DMS79 treated with DMSO at 0.1 percent for 48 hours (cell line): ENCODE results near the gene ATP10B.
"Not testable (repeated sequence)": the region's sequence is repeated elsewhere in the genome, so short reads cannot be mapped to it uniquely, and the experiment has no call there.

Source experiments
- DNase-seq: peaks from one replicate; lab custom pipeline; 2025; lab: John Stamatoyannopoulos, UW

The ATP10B gene, protein sequence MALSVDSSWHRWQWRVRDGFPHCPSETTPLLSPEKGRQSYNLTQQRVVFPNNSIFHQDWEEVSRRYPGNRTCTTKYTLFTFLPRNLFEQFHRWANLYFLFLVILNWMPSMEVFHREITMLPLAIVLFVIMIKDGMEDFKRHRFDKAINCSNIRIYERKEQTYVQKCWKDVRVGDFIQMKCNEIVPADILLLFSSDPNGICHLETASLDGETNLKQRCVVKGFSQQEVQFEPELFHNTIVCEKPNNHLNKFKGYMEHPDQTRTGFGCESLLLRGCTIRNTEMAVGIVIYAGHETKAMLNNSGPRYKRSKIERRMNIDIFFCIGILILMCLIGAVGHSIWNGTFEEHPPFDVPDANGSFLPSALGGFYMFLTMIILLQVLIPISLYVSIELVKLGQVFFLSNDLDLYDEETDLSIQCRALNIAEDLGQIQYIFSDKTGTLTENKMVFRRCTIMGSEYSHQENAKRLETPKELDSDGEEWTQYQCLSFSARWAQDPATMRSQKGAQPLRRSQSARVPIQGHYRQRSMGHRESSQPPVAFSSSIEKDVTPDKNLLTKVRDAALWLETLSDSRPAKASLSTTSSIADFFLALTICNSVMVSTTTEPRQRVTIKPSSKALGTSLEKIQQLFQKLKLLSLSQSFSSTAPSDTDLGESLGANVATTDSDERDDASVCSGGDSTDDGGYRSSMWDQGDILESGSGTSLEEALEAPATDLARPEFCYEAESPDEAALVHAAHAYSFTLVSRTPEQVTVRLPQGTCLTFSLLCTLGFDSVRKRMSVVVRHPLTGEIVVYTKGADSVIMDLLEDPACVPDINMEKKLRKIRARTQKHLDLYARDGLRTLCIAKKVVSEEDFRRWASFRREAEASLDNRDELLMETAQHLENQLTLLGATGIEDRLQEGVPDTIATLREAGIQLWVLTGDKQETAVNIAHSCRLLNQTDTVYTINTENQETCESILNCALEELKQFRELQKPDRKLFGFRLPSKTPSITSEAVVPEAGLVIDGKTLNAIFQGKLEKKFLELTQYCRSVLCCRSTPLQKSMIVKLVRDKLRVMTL (N-terminal part only)

DNA sequence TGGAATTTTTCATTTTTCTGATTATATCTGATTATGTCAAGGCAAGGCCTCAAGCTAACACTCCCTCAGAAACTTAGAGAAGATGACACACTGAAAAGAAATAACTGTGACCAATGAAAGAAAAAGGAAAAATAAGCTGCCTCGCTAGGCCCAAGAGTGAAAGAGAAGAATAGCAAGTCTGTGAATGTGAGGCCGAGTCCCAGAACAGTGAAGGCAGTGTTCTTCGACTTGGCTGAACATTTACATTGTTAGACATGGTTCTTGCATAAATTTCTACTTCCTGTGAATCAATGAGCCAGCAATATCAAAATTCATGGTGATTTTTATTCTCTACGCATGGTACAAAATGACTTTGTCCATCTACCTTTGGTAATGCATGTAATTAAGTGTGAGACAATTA is at the start of gene ATP10B:
Gene ATP10B (minus strand): TSS at position 163 of the 400 bp plus-strand sequence. CDS start 164,137 bp downstream, outside the sequence.
- DNase-seq = no peak

DNA sequence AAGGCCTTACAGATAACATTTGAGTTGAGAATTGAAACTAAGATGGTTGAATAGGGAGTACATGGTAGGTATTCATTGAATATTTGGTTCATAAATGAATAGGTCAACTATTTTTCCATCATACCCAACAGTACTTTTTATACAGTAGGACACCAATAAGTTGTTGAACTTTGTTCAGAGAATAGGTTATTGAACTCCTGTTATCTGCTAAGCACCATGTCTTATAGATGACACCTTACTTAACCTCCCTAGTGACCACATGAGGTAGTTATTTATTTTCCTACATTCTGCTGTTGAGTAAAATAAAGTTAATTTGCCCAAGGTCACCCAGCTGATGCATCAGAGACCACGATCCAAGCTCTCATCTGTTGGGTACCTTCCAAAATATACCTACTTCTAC is 49.6 kb upstream of the ATP10B start:
- DNase-seq = no peak

DNA sequence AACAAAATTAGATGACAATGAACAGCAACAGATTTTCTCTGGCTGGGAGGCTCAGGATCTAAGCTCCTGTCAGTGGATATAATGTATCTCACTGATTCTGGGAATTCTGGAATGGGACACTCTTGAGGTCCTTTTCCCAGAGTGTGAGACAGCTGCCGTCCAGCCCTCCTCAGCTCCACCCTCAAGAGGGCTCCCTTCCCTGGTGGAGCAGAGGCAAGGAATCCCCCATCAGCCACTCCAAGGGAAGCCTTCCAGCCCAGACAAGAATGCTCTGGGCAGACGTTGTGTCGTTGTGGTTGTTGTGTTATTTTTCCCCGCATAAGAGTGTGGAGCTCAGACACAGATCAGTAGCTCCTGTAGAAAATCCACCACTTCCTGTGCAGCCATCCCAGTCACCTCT is 47.7 kb upstream of the ATP10B start:
- DNase-seq = no peak

DNA sequence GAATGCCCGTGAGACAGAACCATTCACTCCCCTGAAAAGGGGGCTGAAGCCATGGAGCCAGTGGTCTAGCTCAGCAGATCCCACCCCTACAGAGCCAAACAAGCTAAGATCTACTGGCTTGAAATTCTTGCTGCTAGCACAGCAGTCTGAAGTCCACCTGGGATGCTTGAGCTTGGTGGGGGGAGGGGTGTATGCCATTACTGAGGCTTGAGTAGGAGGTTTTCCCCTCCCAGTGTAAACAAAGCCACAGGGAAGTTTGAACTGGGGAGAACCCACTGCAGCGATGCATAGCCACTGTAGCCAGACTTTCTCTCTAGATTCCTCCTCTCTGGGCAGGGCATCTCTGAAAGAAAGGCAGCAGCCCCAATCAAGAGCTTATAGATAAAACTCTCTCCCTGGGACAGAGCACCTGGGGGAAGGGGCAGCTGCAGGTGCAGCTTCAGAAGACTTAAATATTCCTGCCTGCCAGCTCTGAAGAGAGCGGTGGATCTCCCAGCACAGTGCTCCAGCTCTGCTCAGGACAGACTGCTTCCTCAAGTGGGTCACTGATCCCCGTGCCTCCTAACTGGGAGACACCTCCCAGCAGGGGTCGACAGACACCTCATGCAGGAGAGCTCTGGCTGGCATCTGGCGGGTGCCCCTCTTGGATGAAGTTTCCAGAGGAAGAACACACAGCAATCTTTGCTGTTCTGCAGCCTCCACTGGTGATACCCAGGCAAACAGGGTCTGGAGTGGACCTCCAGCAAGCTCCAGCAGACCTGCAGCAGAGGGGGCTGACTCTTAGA is 41.4 kb upstream of the ATP10B start:
- DNase-seq = not testable (repeated sequence)

DNA sequence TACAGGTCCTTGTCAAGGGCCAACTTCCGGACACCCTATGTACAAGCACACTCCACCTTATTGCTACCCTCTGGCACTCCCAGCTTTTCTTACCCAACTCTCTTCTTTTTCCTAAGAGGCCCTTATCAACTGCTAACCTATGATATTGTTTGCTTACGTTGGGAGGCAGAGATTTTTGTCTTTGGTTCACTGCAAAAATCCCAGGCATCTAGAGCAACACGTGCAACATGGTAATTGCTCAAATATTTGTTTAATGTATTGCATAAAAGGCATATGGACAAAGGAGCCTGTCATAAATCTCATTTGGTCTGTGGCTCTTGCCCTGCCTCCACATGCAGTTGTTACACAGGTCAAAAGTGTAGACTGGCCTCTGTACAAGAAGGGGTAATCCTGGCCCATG is 35.8 kb upstream of the ATP10B start:
- peak; percentile 3 for DNase-seq

DNA sequence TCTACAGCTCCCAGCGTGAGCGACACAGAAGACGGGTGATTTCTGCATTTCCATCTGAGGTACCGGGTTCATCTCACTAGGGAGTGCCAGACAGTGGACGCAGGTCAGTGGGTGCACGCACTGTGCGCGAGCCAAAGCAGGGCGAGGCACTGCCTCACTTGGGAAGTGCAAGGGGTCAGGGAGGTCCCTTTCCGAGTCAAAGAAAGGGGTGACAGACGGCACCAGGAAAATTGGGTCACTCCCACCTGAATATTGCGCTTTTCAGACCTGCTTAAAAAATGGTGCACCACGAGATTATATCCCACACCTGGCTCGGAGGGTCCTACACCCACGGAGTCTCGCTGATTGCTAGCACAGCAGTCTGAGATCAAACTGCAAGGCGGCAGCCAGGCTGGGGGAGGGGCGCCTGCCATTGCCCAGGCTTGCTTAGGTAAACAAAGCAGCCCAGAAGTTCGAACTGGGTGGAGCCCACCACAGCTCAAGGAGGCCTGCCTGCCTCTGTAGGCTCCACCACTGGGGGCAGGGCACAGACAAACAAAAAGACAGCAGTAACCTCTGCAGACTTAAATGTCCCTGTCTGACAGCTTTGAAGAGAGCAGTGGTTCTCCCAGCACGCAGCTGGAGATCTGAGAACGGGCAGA is 21.7 kb upstream of the ATP10B start:
- not testable (repeated sequence) for DNase-seq

DNA sequence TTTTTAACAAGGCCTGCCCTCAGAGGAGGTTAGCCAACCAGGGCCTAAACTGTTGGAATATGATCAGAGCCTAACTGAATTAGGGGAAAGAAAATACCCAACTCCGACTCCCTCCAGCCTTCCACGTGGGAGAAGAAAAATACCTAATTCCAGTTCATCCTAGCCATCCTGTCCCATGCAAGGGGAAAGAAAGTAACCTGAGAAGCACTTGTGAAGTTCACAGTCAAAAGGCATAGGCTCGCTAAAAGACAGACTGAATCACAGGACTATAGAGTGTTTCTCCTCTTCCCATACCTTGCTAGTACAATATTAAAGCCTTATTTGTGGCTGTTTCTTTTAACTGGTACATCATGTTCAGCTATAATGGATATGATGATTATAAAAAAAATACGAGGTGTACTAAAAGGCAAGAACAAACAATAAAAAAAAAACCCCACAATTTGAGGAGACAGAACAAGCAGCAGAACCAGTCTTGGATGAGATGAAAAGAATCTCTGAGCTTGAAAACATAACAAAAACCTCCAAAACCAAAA is 18.0 kb upstream of the ATP10B start:
- DNase-seq = no peak

DNA sequence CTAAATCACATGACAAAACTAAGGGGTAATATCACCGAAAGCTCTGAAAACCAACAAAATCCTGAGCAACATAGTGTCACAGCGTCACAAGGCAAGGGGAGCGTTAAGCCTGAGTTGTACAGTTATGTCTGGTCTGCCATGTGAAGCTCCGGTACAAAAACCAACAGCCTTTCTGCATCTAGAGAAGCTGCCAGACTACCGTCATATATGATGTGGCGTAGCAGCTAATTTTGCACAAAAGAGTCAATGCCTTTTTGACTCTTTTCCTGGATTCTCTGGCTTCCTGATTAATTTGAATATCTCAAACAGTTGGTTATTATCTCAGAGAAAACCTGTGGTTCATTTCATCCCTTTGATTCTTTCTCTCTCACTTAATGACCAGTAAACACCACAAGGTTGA is 16.0 kb upstream of the ATP10B start:
- DNase-seq = no peak

DNA sequence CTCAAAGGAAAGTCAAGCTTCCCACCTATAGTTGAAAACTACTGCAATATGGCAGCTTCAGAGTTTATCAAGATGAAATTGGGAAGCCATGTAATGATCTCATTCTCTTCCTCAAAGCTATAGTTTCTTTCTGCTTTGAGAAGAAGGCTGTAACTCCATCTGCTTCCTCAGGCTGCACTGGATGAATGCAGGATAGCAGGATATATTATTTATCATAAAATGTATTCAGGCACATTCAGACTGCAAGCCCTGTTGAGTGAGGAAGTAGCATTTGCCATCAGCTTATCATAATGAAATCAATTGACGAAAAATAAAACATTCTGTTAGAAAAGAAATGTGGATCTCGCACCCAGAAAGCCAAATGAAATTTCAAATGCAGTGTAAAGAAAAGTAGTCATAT is 560 bp downstream of the ATP10B start:
- DNase-seq = no peak

DNA sequence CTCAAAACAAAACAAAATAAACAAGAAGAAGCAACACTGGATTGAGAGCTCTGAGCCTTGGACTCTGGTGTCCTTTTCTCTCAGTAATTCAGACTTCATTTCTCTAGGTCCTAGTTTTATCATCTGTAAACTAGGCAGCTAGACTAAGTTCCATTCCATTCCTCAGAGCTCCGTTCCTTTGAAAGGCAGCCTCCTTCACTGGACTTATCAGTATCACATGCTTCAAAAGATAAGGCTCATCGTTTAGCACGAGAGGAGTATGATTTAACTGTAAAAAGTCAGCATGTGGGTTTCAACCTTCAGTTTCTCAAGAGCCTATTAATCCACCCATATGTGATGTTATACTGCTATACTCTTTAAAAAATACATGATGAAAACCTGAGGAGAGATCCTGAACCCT is 1.6 kb downstream of the ATP10B start:
- DNase-seq = no peak

DNA sequence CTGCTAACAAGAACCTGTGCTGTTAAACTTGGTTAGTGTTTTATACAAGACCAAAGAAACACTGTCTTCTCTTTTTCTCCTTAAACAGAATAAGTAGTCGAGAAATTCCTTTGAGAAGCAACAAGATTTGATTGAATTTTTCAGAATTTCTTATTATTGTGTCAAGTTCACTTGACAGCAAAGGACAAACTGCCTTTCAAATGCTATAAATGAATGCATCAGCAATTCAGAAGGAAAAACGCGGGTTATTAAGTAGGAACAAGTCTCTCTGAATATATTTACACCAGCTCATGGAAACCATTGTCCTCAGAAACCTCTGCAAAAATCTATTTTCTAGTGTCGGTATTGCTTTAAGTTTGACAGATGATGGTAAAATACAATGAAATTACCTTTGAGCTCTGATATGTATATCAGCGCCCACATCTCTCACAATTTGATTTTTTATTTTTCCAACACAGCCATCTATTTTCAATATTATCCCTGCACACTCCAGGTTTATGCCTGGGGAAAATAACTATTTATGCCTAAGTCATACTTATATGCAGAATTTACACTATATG is 4.4 kb downstream of the ATP10B start:
- no peak for DNase-seq

DNA sequence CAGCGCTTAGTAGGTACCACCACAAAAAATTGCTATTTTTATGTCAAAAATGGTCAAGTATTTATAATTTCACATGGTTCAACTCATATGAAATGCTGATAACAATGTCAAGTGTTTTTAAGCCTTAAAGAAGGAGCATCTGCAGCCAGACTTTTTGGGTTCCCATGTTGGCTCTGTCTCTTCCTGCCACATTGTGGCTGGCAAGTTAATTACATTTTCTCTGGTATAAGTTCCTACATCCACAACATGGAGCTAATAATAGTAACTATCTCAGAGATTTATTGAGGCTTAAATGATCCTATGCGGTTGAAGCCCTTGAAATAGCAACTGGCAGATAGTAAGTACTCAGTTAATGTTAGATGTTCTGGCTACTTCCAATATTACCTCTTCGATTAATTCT is 5.4 kb downstream of the ATP10B start:
- DNase-seq = no peak

DNA sequence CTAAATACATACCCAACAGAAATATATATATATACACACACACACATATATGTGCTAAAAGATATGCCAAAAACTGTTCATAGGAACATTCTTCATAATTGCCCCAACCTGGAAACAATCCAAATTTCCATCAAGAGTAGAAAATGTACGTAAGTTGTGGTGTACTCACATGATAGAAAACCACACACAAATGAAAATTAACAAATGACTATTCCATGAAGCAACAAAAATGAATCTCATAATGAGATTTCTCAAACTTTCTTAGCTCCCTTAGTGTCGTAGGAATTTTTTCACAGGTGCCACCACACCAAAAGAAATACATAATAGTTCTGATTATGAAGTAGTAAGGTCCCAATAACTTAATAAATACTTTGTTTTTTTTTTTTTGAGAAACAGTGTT is 7.8 kb downstream of the ATP10B start:
- DNase-seq = no peak

DNA sequence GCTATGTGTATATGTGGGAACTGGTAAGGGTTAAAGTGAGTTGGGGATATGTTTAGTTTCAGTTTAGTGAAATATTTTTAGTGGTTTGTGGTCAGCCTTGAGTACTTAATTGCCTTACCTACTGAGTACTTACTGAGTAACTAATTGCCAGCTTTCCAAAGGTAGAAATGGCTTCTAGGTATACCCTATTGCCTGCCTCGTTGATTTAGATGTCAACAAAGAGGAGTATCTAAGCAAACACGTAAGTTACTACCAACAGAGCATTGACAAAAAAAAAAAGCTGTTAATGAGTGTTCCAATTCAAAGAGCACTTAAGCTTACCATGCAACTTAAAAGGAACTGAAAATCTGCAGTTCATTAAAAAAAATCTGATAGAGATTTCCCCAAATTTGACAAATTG is 8.8 kb downstream of the ATP10B start:
- peak; percentile 17 for DNase-seq

DNA sequence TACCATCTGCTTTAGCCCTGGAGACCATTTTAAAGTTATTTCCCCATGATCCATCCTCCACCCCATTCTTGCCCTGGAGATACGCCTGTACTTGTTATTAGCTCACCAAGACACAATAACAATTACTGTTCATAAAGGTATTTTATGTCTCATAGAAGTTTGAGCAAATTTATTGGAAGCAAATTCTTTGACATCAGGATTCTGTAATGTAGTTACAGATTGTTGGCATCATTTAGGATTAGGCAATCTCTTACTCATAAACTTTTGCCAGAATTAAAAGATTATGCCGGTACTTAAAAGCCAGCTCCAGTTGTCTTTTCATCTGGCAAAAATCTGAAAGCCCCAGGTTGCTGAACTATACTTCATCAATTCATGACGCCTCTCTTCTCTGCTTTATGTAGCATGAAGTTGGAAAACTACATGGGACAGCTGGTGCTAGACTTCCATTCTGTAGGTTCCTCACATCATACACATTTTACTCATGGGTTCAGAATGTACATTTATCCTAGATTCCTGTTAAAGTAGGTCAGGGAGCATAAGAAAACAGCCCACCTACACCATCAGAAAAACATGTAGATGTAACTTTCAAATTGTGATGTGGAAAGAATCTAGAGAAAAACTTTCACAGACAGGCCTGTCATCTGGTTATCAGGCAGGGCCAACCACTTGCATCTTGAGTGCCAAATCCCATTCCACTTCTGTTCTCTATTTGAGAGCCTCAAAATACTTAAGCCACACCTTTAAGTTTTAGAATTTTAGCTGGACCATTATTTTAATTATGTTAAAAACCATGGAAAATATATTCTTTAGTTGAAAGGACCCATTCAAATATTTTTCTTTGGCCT is 14.0 kb downstream of the ATP10B start:
- no peak for DNase-seq

DNA sequence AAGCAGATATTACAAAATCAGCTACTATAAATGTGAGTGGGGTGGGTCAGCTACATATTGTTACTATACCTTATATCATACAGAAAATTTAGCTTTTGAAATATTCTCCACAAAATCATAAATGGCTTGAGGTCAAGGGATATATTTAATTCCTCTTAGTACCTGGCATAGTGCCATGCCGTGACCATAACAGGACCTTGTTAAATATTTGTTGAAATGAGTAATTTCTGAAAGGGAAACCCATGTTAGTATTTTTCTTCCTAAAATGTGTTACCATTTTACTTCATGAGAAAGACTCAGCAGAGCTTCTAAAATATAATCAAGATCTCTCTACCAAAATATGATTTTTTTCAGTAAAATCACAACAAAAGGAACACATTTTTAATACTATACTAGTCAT is 14.8 kb downstream of the ATP10B start:
- no peak for DNase-seq

DNA sequence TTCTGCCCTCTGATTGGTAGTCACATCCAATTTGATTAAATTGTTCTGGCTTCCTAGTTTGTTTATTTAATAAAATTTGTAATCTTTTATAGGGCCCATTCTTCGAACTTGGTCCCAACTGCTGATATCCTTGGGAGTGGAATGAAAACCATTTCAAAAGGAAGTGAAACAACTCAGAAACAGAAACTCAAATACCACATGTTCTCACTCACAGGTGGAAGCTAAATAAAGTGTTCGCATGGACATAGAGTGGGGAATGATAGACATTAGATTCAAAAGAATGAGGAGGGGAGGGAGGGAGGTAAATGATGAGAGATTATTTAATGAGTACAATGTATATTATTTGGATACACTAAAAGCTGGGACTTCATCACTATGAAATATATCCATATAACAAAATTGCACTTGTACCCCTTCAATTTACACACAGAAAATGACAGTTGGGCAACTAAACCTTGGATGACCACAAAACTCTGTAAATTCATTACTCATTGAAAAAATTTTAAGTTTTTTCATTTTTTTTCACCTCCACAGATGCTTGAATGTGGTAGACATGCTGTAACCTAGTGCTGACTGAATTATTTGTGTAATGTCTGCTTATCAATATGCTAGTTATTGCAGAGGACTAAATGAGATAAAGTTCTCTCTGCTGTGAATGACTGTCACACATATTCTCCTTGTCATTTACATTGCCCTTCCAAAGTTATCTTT is 16.0 kb downstream of the ATP10B start:
- DNase-seq = no peak

DNA sequence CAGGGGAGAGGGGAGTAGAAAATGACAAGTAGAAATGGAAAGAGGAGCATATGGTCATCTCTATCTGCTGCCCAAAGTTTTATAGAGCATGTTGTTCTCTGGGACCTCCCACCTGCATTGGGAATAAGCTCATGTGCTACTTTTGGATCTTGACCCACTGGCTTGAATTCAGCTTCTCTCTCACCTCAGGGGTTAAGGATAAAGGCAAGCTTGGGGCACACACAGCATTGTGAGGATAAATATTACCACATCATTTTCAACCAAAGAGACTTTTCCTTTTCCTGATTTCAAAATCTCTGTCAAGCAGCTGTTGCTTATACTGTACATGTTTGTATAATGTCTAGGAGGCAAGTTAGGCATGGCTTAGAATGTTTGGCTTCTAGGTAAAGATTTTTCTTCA is 16.6 kb downstream of the ATP10B start:
- no peak for DNase-seq

DNA sequence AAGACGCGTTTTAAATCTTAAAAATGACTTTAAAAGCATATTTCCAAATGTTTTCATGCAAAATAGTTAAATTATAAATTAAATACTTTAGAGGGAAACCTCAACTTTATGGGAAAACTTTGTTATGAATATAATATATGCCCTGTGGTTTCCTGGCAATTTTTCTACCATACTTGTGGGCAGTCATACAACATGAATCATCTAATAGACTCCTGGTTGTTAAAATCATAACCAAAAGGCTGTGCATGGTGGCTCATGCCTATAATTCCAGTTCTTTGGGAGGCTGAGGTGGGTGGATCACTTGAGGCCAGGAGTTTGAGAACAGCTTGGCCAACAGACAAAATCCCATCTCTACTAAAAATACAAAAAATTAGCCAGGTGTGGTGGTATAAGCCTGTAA is 18.2 kb downstream of the ATP10B start:
- no peak for DNase-seq
